A549 treated with dexamethasone at 1 μM for 4 hours (cell line): Measurements from ENCODE around the gene CAMK2B. TPM values are rescaled to one million over a fixed set of nuclear protein-coding genes. Genes with fewer than 3 reads are reported as not detected.

Experiments
- total RNA-seq: library from RNA; stranded (reverse); fragments of 200-300 nt; extraction: Qiagen RNA extraction; gene quantifications from 5 replicates; pipeline ENCODE4 v1.2.3, GENCODE V29; 2022

The CAMK2B gene
- total RNA-seq, result 0.12 to 0.18 TPM (median 0.15 TPM) in 5 replicates

GRCh38 chr7:44325201-44325671, at the start of gene CAMK2B:
Gene CAMK2B (minus strand): TSS chr7:44325594. CDS start chr7:44325421, 173 bp downstream.

GRCh38 chr7:44200699-44201461, 124.5 kb downstream of the CAMK2B start, which contains the start of gene YKT6:
Gene YKT6 (plus strand): TSS chr7:44200978. CDS start chr7:44201136, 158 bp downstream.

GRCh38 chr7:44189286-44189992, 136.0 kb downstream of the CAMK2B start, which contains the start of gene GCK:
Gene GCK (minus strand): TSS chr7:44189439. CDS start chr7:44188953, 486 bp downstream.

Other genes starting within 250 kb of the CAMK2B start
- 4.3 to 6.8 TPM (median 6.3 TPM) in 5 replicates for gene POLM, start 243.1 kb downstream of the CAMK2B start, total RNA-seq
- 0.02 TPM in 1 of 5 replicates, not detected in the others for gene AEBP1, start 221.2 kb downstream of the CAMK2B start, total RNA-seq
- 138 to 183 TPM (median 176 TPM) in 5 replicates for gene POLD2, start 202.0 kb downstream of the CAMK2B start, total RNA-seq
- gene MYL7, start 184.3 kb downstream of the CAMK2B start, total RNA-seq, result not detected in 5 replicates
- not detected in 5 replicates for gene GCK, start 136.2 kb downstream of the CAMK2B start, total RNA-seq
- 108 to 120 TPM (median 114 TPM) in 5 replicates for gene YKT6, start 124.6 kb downstream of the CAMK2B start, total RNA-seq
- 45.8 to 63.0 TPM (median 56.1 TPM) in 5 replicates for gene NUDCD3, start 165.1 kb upstream of the CAMK2B start, total RNA-seq
- 0.06 to 0.12 TPM (median 0.09 TPM) in 5 replicates for gene NPC1L1, start 215.7 kb upstream of the CAMK2B start, total RNA-seq
- 105 to 126 TPM (median 106 TPM) in 5 replicates for gene DDX56, start 248.3 kb upstream of the CAMK2B start, total RNA-seq